ENCODE measurements around the gene RASA1.

DNA sequence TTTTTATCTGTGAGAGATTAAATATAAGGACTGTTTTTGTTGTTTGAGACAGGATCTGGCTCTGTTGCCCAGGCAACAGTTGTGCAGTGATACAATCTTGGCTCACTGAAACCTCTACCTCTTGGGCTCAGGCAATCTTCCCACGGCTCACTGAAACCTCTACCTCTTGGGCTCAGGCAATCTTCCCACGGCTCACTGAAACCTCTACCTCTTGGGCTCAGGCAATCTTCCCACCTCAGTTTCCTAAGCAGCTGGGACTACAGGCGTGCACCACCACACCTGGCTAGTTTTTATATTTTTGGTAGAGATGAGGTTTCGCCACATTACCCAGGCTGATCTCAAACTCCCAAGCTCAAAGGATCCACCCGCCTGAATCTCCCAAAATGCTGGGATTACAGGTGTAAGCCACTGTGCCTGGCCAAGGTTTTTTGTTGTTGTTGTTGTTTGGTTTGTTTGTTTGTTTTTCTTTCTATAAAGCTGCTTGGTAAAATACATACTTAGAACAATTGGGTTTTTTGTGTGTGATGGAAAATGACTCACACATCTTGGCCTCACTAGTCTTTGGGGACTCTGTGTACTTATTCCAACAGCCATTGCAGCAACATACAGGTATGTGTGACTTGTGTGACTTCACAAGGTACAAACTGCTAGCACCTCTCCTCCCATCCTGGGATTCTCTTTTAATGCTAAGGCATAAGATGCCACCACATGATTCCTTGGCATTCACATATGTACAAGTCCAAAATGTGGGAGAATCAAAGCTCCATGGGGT, 36.5 kb upstream of the RASA1 start:
- TF ChIP-seq, protein P1, sequence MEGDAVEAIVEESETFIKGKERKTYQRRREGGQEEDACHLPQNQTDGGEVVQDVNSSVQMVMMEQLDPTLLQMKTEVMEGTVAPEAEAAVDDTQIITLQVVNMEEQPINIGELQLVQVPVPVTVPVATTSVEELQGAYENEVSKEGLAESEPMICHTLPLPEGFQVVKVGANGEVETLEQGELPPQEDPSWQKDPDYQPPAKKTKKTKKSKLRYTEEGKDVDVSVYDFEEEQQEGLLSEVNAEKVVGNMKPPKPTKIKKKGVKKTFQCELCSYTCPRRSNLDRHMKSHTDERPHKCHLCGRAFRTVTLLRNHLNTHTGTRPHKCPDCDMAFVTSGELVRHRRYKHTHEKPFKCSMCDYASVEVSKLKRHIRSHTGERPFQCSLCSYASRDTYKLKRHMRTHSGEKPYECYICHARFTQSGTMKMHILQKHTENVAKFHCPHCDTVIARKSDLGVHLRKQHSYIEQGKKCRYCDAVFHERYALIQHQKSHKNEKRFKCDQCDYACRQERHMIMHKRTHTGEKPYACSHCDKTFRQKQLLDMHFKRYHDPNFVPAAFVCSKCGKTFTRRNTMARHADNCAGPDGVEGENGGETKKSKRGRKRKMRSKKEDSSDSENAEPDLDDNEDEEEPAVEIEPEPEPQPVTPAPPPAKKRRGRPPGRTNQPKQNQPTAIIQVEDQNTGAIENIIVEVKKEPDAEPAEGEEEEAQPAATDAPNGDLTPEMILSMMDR (IDR thresholded peaks at IDR 0.05), result no peak
- TF ChIP-seq POLR2A (IDR thresholded peaks at IDR 0.05), result no peak
